GM10248 (cell line): Measurements from ENCODE around the gene CCDC88B.

Experiments used
- CTCF ChIA-PET: fragments of 300-600 bp; sonication (Branson Sonifier 250); formaldehyde crosslinking; extraction: SDS; loops from one replicate; lab custom pipeline; 2021; ENCODE audit warnings: antibody characterized with exemption; lab: Yijun Ruan, JAX
- POLR2A ChIA-PET: fragments of 350-650 bp; sonication (Branson Sonifier 250); formaldehyde crosslinking; extraction: SDS; loops from one replicate; lab custom pipeline; 2020; ENCODE audit warnings: antibody characterized with exemption; lab: Yijun Ruan, JAX
- DNase-seq: peaks from one replicate; pipeline ENCODE4 v3.0.0; 2012; ENCODE audit errors: extremely low spot score
- TF ChIP-seq, protein P1 (sequence below): IDR thresholded peaks from 2 replicates; pipeline ENCODE4 v1.5.1; 2012; ENCODE audit warnings: mild to moderate bottlenecking, low read depth; ENCODE audit errors: extremely low read depth, missing control alignments, control extremely low read depth

Gene CCDC88B

DNA sequence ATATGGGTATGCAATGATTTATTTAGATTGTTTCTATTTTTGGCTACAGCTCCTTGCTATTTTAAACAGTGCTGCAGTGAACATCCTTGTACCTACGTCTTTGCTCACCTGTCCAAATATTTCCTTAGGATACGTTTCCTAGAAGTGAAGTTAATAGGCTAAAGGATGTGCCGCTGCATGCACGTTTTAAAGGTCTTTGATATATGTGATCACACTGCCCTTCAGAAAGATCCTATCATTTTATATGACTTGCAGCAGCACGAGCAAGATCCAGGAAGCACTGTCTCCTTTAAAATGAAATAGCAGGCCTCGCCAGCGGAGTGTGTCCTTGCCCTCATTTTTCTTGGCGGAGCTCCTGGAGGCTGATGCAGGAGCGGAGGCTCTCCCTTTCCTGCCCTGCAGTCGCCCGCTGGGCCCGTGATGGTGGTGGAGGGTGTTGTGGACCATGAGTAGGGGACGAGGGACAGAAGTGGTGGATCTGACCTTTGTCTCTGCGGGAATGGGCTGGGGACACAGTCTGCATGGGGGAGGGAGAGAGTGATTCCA, 38.4 kb downstream of the CCDC88B start:
- TF ChIP-seq, protein P1, sequence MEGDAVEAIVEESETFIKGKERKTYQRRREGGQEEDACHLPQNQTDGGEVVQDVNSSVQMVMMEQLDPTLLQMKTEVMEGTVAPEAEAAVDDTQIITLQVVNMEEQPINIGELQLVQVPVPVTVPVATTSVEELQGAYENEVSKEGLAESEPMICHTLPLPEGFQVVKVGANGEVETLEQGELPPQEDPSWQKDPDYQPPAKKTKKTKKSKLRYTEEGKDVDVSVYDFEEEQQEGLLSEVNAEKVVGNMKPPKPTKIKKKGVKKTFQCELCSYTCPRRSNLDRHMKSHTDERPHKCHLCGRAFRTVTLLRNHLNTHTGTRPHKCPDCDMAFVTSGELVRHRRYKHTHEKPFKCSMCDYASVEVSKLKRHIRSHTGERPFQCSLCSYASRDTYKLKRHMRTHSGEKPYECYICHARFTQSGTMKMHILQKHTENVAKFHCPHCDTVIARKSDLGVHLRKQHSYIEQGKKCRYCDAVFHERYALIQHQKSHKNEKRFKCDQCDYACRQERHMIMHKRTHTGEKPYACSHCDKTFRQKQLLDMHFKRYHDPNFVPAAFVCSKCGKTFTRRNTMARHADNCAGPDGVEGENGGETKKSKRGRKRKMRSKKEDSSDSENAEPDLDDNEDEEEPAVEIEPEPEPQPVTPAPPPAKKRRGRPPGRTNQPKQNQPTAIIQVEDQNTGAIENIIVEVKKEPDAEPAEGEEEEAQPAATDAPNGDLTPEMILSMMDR, result no peak
- CTCF ChIA-PET, result interaction anchor here (1.6 kb wide), 1 partner anchor 71 kb away, joined by 3 read pairs; no protein-coding TSS in a partner anchor
- DNase-seq, result no peak
- POLR2A ChIA-PET, result no interaction called here

DNA sequence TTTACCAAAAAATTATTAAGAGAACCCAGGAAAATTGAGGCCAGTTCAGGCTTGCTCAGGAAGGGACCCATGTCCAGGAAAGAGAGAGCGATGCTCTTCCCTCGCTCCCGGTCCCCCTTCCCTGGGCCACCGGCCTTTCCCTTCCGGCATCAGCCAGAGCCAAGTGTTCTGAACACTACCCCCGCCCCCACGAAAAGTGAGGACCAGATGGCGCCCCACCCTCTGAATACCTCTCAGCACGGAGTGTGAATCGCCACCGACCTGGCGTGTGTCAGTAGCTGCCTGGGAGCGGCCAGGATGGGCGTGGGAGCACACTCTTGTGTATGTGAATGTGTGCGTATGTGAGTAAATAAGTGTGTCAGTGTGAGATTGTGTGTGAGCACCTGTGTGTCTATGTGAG, 39.2 kb downstream of the CCDC88B start:
- DNase-seq, result no peak
- POLR2A ChIA-PET, result no interaction called here
- TF ChIP-seq, protein P1, result no peak
- CTCF ChIA-PET, result no interaction called here

DNA sequence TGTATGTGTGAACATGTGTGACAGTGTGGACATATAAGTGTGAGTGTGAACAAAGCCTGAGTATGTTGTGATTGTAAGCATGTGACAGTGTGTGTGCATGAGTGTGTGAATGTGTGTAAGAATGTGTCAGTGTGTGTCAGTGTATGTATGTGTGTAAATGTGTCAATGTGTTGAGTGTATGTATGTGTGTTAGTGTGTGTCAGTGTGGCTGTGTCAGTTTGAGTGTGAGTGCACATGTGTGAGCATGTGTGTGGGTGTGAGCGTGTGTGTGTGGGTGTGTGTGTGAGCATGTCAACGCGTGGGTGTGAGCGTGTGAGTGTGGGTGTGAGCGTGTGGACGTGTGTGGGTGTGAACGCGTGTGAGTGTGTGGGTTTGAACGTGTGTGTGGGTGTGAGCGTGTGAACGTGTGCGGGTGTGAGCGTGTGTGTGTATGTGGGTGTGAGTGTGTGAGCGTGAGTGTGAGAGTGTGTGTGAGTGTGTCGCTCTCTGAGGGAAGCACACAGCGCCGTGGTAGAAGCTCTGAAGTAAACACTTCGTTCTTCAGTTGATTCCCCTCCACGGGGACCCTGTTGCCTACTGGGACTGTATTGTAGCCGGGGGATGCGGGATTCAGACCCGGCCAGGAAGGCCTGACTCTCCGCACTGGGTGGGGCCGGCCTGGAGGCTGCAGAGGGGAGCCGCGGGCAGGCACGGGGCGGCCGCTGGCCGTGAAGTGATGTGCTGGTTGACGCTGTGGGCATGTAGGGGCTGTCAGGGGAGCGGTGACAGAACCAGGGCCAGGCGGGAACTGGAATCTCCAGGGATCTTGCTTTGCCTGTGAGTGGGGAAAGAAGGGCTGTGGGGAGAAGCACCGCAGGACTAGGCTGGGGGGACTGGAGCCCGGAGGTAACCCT, 40.1 kb downstream of the CCDC88B start:
- CTCF ChIA-PET, result interaction anchor here (0.8 kb wide), 1 partner anchor 9 kb away, joined by 3 read pairs; no protein-coding TSS in a partner anchor
- TF ChIP-seq, protein P1, result no peak
- POLR2A ChIA-PET, result no interaction called here
- no peak for DNase-seq

DNA sequence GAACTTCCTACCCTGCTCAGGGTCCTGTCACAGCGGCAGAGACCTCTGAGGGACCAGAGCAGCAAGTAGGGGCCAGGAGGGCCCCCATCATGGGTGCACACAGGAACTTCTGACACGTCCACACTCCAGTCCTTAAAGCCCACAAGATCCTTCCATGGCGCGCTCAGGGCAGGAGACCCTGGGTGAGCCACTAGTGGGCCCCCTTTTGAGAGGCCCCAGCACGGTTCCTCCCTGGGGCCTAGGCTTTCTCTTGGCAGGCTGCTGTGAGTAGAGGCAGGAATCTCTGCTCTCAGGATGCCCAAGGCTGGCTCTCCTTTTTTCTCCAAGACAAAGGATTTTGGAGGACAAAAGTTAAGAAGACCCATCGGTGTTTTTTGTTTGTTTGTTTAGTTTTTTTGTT, 41.3 kb downstream of the CCDC88B start:
- CTCF ChIA-PET, result no interaction called here
- POLR2A ChIA-PET, result no interaction called here
- TF ChIP-seq, protein P1, result no peak
- no peak for DNase-seq

DNA sequence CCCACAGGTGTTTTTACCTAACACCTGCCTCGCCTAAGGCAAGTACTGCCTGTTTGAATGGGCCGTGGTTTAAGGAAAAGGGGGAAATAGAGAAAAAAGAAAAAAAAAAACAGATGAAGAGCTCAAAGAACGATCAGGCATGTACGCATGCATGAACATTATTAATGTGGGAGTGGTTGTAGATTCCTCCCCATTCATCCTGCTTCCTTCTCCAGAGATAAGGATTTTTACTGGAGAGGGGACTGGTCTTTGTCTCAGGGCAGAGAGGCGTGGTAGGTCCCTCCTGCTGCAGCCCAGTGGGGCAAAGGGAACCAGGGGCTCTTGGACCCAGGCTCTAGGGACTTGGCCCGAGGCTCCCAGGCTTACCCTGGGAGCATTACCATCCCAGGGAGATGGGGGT, 42.0 kb downstream of the CCDC88B start:
- ChIA-PET CTCF (no interaction called here), POLR2A (no interaction called here)
- no peak for DNase-seq
- TF ChIP-seq, protein P1, result no peak

DNA sequence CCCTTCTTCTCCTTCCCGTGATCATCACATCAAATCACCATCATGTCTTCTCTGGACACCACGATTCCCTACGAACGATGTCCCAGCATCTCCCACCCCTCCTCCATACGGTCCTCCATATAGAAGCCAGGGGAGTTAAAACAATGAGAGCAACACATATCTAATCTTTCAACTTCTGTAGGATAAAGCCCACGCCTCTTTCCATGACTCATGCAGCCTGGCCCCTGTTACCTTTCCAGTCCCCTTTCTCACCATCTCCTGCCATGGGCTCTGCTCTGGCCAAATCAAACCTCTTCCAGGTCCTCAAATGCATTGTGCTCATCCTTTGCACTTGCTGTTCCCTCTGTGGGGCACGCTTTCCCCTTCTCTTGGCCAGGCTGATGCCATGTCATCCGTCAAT, 42.6 kb downstream of the CCDC88B start:
- POLR2A ChIA-PET, result no interaction called here

More for the DNA sequence above, 42.6 kb downstream of the CCDC88B start:
- DNase-seq, result no peak
- CTCF ChIA-PET, result no interaction called here
- TF ChIP-seq, protein P1, result no peak
